GM12801 (cell line): ENCODE data around the gene TRAPPC2.

ENCODE experiments used
- TF ChIP-seq, protein P1 (sequence below): IDR thresholded peaks from one replicate; pipeline ENCODE4 v1.5.1; 2011; ENCODE audit warnings: control low read depth; ENCODE audit not compliant: insufficient read length; ENCODE audit errors: extremely low read depth

TRAPPC2 gene

DNA sequence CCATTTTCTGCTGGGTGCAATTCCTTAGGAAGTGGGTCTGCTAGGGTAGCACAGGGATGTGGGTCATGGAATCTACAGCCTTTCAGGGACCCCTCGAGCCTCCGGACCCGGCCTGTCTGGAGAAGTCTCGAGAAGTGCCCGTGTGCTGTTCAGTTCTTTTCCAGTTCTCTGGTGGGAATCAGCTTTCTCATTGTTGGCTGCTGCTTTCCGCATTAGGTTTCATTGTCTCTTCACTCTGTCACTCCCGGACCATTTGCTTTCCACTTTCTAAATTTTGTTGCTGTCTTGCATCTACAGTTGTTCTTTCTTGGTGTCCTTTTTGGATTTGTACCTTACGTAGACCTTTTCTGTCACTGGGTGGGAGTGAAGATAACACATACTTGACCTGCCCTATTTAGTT is 39.4 kb downstream of the TRAPPC2 start:
- TF ChIP-seq, protein P1, sequence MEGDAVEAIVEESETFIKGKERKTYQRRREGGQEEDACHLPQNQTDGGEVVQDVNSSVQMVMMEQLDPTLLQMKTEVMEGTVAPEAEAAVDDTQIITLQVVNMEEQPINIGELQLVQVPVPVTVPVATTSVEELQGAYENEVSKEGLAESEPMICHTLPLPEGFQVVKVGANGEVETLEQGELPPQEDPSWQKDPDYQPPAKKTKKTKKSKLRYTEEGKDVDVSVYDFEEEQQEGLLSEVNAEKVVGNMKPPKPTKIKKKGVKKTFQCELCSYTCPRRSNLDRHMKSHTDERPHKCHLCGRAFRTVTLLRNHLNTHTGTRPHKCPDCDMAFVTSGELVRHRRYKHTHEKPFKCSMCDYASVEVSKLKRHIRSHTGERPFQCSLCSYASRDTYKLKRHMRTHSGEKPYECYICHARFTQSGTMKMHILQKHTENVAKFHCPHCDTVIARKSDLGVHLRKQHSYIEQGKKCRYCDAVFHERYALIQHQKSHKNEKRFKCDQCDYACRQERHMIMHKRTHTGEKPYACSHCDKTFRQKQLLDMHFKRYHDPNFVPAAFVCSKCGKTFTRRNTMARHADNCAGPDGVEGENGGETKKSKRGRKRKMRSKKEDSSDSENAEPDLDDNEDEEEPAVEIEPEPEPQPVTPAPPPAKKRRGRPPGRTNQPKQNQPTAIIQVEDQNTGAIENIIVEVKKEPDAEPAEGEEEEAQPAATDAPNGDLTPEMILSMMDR = no peak

DNA sequence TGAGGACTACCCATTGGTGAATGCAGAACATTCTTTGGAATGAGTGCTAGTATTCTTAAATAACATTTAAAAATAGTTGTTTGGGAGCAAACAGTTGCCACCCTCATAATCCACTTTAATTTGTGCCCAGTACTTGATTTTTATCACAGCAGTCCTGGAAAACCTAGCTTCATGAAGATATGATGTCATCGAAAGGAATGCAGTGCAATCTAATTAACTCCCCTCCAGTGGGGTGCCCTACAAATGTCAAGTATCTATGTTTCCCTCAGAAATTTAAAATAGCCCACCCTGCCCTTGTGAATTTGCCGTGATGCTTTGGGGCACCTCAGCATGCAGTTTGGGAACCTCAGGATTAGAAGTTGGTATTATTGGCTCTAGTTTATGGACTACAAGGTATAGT is 40.1 kb downstream of the TRAPPC2 start:
- TF ChIP-seq, protein P1 = no peak

DNA sequence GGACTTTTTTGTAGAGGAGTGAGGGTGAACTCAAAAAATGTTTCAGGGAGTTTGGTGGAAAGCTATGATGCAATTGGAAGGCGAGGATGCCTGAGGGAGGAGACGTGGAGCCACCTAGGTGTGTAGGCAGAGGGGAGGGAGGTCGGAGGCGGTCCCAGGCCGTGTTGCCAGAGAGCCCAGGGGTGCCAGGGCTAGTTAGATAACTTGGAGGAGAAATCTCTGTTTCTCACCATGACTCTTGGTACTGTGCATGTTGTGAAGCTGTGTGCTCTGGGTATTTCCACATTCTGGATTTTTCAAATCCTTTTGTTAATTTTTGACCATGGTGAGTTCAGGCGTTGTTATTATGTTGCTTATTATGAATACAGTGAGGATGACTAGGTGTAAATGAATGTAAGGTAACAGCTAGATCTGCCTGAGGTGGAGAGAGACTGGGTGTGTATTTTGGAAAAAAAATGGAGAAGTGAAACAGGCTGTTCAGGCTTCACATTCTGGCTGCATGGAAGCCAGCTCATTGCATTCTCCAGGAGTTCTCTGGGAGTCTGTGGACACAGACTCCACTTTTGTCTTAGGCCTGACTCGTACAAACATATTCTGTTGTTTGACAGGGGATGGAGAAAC is 41.0 kb downstream of the TRAPPC2 start:
- TF ChIP-seq, protein P1 = no peak

DNA sequence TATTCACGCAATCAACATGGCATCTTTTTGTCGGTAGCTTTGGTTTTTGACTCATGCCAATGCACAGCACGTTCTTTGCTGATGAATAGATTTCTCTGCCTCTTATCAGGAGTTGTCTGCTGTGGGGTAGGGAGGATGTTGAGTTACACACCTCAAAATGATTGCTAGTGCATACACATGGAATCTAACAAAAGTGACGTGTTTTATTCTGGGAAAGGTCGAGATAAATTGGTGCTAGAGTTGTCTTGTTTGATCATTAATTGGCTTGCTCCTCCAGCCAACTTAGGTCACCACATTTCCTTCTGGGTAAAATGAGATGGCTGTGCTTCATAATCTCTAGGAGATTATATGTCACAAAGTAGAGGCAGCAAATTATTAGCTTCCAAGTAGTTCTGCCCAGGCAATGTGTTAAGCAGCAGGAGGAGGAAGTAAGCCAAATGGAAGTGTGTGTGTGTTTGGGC is 41.6 kb downstream of the TRAPPC2 start:
- TF ChIP-seq, protein P1 = no peak

DNA sequence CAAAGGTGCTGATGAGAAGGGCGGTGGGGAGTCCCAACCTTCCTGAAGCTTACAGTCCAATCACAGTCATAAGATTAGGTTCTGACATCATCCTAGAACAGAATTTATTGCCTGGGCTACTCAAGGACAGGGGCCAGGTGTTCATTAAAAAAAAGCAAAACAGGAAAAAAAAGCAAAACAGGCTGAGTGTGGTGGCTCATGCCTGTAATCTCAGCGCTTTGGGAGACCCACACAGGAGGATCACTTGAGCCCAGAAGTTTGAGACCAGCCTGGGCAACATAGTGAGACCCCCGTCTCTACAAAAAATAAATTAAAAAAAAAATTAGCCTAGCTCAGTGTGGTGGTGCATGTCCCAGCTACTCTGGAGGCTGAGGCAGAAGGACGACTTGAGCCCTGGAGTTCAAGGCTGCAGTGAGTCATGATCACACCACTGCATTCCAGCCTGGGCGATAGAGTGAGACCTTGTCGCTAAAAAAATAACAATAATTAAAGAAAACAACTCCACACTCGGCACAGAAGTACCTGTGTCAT is 42.5 kb downstream of the TRAPPC2 start:
- TF ChIP-seq, protein P1 = no peak

DNA sequence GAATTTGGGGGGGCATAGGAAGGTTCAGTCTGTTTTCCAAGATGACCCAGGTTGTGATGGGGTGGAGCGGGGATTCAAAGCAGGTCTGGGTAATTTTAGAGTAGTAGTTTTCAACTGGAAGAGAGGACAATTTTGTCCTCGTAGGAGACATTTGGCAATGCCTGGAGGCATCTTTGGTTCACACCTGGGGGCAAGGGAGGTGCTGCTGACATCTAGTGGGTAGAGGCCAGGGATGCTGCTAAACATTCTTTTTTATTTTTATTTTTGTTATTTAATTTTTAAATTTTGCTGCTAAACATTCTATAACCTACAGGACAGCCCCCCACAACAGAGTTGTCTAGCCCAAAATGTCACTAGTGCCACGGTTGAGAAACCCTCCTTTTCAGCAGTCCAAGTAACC is 43.6 kb downstream of the TRAPPC2 start:
- TF ChIP-seq, protein P1 = no peak

DNA sequence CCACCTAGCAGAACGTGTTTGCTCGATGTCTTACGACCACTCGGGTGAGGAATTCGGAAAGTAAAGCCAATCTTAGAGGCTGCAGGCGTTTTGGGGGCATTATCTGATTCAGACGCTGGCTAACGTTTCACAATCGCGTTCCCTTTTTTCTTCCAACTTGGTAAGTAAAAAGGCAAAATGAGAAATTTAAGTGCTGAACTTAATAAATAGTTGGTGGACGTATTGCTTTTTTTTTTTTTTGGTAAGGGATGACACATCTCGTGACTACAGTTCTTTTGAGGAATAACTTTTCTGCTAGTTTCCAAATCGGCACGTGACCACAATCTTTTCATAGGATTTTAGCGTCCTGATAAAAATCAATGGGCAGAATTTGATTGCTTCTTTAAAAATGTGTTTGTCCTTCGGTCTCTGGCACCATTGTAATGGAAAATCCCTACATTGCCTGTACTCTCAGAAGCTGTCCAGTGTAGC is 44.6 kb downstream of the TRAPPC2 start:
- TF ChIP-seq, protein P1 = no peak
